SHP77 treated with DMSO at 0.1 percent for 48 hours (cell line): ENCODE measurements around the gene ZNF311.
"Not testable (repeated sequence)": the region's sequence is repeated elsewhere in the genome, so short reads cannot be mapped to it uniquely, and the experiment has no call there.

ENCODE experiments used
- DNase-seq: peaks from one replicate; lab custom pipeline; 2025; lab: John Stamatoyannopoulos, UW

The ZNF311 gene

GRCh38 chr6:28982476-28983266 is 22.4 kb downstream of the ZNF311 start:
- peak; percentile 52 for DNase-seq

DNA sequence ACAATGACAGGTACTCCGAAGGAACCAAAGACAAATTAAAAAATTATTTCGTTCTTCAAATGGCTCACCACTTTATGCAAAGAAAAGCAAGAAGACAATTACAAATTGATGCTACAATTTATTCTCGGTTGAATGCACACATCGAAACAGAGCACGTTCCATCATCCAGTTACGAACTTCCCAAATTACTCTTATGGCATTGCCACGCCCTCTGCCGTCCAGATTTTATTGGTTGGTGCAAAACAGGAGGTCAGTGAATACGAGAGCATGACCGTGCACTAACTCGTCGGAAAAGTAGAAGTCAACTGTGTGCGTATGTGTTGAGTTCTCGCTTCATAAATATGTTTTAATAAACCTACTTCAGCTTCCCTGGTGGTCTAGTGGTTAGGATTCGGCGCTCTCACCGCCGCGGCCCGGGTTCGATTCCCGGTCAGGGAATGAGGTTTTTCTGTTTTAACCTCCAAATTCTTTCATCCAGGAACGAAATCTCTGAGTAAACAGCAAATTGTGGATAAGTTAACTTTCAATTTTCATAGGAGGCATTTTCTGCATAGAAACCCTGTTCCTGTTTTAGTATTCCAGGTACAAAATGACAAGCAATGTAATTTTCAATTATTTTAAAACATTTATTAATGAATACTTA is 23.2 kb downstream of the ZNF311 start:
- DNase-seq = peak; percentile 80

DNA sequence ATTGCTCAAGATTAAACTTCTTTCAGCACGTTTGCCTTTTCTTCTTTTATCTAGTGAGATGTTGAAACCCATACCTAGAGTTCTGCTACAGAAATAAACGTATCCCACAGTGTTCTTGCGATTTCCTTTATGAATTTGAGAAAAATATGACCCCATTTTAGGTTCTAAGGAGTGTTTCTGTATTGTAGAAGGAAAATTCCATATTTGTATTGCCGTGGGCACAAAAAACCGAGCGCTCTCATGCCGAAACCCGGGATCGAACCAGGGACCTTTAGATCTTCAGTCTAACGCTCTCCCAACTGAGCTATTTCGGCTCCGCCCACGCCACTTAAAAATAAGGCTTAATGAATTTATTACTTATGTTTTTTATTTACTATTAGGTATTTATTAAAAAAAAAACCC is 23.7 kb downstream of the ZNF311 start:
- peak; percentile 80 for DNase-seq

- DNase-seq = peak; percentile 85
Observed at GRCh38 chr6:28980852-28981430, 24.2 kb downstream of the ZNF311 start.

GRCh38 chr6:28980137-28980851 is 24.8 kb downstream of the ZNF311 start:
- no peak for DNase-seq

GRCh38 chr6:28979679-28980078 is 25.4 kb downstream of the ZNF311 start:
- DNase-seq = no peak

GRCh38 chr6:28978959-28979561 is 26.1 kb downstream of the ZNF311 start:
- DNase-seq = no peak

GRCh38 chr6:28978133-28978491 is 27.0 kb downstream of the ZNF311 start:
- no peak for DNase-seq

- DNase-seq = no peak
Observed at GRCh38 chr6:28977341-28978132, 27.6 kb downstream of the ZNF311 start.

DNA sequence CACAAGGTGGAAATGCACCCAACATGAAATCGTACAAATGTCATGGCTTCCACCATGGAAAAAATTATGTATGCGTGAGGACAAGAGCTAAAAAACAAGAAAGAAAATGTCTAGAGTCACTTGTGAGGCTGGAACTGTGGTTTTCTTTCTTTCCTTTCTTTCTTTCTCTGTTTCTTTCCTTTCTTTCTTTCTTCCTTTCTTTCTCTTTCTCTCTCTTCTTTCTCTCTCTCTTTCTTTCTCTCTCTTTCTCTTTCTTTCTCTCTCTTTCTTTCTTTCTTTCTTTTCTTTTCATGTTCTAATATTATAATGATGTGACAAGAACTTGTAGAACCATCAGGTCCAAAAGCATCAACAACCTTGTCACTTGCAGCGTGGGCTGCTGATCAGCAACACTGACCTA is 28.4 kb downstream of the ZNF311 start:
- no peak for DNase-seq

GRCh38 chr6:28974505-28974904 is 30.6 kb downstream of the ZNF311 start:
- DNase-seq = no peak

GRCh38 chr6:28970056-28970455 is 35.1 kb downstream of the ZNF311 start:
- not testable (repeated sequence) for DNase-seq

- no peak for DNase-seq
Observed at GRCh38 chr6:28969129-28969528, 36.0 kb downstream of the ZNF311 start.

GRCh38 chr6:28968476-28968875 is 36.6 kb downstream of the ZNF311 start:
- no peak for DNase-seq

DNA sequence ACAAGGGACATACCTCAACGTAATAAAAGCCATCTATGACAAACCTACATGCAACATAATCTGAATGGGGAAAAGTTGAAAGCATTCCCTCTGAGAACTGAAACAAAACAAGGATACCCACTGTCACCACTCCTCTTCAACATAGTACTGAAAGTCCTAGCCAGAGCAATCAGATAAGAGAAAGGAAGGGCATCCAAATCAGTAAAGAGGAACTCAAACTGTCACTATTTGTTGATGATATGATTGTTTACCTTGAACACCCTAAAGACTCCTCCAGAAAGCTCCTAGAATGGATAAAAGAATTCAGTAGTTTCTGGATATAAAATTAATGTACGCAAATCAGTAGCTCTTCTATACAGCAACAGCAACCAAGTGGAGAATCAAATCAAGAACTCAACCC is 39.4 kb downstream of the ZNF311 start:
- DNase-seq = no peak

GRCh38 chr6:28960846-28961500 is 44.1 kb downstream of the ZNF311 start:
- DNase-seq = no peak

GRCh38 chr6:28958561-28959243 is 46.4 kb downstream of the ZNF311 start:
- not testable (repeated sequence) for DNase-seq

GRCh38 chr6:28957795-28958314 is 47.3 kb downstream of the ZNF311 start:
- not testable (repeated sequence) for DNase-seq

DNA sequence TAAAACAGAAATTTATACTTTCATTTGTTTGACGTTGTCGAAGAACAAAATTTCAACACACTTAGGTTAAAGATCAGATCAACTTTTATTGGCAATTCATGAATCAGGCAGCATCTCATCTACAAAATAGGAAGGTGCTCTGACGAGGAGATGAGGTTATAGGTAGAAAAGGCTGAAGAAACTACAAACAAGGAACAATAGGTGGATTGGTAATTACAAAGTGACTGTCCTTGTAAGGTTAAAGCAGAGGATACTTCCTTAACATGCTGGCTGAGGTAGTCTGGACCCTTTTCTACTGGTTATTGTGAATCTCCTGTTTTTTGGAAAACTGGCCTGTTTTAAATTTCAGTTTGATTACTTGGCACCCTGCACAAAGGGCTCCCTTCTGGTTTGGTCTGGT is 48.8 kb downstream of the ZNF311 start:
- no peak for DNase-seq
